Aorta (tissue), 5 donors: ENCODE data around the gene EMILIN2. TPM values are rescaled to one million over a fixed set of nuclear protein-coding genes. Genes with fewer than 3 reads are reported as not detected.

Experiments
- ATAC-seq: fragments of 200-7000 bp; cut with Tn5 transposase; one replicate; pipeline ENCODE4 v1.9.1; 2022; ENCODE audit warnings: moderate library complexity; ENCODE audit not compliant: low FRiP score
- DNase-seq, 2 donors: peaks; one replicate each; pipeline ENCODE4 v3.0.0-alpha.2; 2020
- H3K27ac ChIP-seq, 2 donors: one replicate each; pipeline ENCODE4 v1.5.1; 2013; ENCODE audit warnings: low read length in 2 of 2, mild to moderate bottlenecking in 2 of 2, moderate library complexity in 2 of 2, control low read depth in 1 of 2, inconsistent platforms in 1 of 2, low read depth in 1 of 2
- H3K27me3 ChIP-seq, 2 donors: one replicate each; pipeline ENCODE4 v1.6.1; 2013; ENCODE audit warnings: control low read depth in 1 of 2, low read length in 1 of 2, mild to moderate bottlenecking in 1 of 2, moderate library complexity in 1 of 2; ENCODE audit not compliant: insufficient read depth in 2 of 2, control insufficient read depth in 1 of 2
- H3K36me3 ChIP-seq, 2 donors: one replicate each; pipeline ENCODE4 v1.6.1; 2013; ENCODE audit warnings: control low read depth in 1 of 2, low read length in 1 of 2, mild to moderate bottlenecking in 1 of 2; ENCODE audit not compliant: insufficient read depth in 2 of 2, control insufficient read depth in 1 of 2
- H3K4me1 ChIP-seq, 2 donors: one replicate each; pipeline ENCODE4 v1.6.1; 2013; ENCODE audit warnings: low read length in 2 of 2, control low read depth in 1 of 2, mild to moderate bottlenecking in 1 of 2, moderate library complexity in 1 of 2; ENCODE audit not compliant: insufficient read depth in 2 of 2, control insufficient read depth in 1 of 2
- H3K4me3 ChIP-seq, 2 donors: one replicate each; pipeline ENCODE4 v1.5.1; 2013; ENCODE audit warnings: low read length in 2 of 2, control low read depth in 1 of 2, mild to moderate bottlenecking in 1 of 2
- H3K9me3 ChIP-seq: one replicate; pipeline ENCODE4 v1.6.1; 2013; ENCODE audit warnings: mild to moderate bottlenecking, low read length; ENCODE audit not compliant: control insufficient read depth
- WGBS, 2 donors: extraction: QIAGEN DNeasy Blood & Tissue Kit; methylation state at CpG; one replicate each; pipeline ENCODE4 v1.1.7; 2013; 5-methylcytosine and 5-hydroxymethylcytosine counted together
- intact Hi-C, 2 donors: fragments of 100-400 bp; cut with DNase I; formaldehyde crosslinking; loops; one replicate each; pipeline versions ENCODE4 v1.14.2 to v1.15.0; 2022
- polyA plus RNA-seq, 2 donors: library from polyadenylated mRNA; stranded (reverse); fragments of 200-250 nt; gene quantifications; one replicate each; pipeline ENCODE4 v1.2.3, GENCODE V29; 2013
- total RNA-seq, 2 donors: library from RNA; stranded (reverse); fragmentation: NEBNext Ultra II Directional; extraction: Animal tissue kit (Norgen Biotek cat#: 25700); gene quantifications; one replicate each; pipeline ENCODE4 v1.2.1, GENCODE V29; 2021
- donor health status: healthy with polysubstance abuse.
- donor health status: Bipolar disorder and iron deficiency.
- donor health status: DM: no; HTN: no; CAD: no.
- donor health status: DM: no; HTN: no; CAD: no.
- donor health status: DM: yes; HTN: yes; CAD: no.

EMILIN2 gene
- total and polyA plus RNA-seq, 4 donors = 1.1 to 34.5 (median 13.8) TPM

DNA sequence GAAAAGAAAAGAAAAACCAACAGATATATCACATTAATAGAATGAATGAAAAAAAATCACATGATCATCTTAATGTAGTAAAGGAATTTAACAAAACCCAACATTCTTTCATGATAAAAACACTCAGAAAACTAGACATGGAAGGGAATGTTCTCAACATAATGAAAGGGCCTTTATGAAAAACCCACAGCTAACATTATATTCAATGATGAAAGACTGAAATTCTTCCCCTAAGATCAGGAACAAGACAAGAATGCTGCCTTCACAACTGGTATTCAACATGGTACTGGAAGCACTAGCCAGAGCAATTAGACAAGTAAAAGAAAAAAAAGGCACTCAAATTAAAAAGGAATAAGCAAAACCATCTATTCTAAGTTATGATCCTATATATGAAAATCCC lies 28.5 kb upstream of the EMILIN2 start:
- no peak overlapping the region for H3K27ac ChIP-seq
- no peaks in the 10 kb centered on the region for H3K36me3 ChIP-seq
- no peak overlapping the region for H3K4me3 ChIP-seq
- intact Hi-C loops = no loop called here
- no peak for DNase-seq
- no peaks in the 10 kb centered on the region for H3K4me1 ChIP-seq
- H3K9me3 ChIP-seq = no peaks in the 10 kb centered on the region
- no peak for ATAC-seq
- no peaks in the 10 kb centered on the region for H3K27me3 ChIP-seq

DNA sequence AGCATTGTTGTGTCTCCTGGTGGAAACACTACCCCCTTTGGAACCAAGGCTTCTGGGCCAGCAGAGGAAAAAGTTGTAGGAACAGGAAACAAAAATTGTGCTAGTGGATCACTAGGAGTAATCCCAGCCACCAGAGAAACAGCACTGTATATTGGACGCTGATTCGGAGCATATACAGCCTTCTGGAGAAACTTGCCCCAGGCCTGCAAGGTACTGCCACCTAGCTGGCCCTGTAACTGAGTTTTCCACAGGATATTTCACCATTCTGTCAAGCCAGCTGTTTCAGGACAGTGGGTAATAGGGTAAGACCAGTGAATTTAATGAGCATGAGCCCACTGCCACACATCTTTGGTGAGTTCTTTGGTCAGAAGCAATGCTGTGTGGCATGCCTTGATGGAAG lies 25.1 kb upstream of the EMILIN2 start:
- no peak for ATAC-seq
- WGBS, 2 donors = 92 to 96% methylated on average over 2 of the region's 2 CpGs
- H3K27ac ChIP-seq = no peak overlapping the region
- DNase-seq = no peak
- H3K27me3 ChIP-seq = no peaks in the 10 kb centered on the region
- intact Hi-C loops = no loop called here
- no peaks in the 10 kb centered on the region for H3K9me3 ChIP-seq
- peaks cover 0 to 2% of the 10 kb centered on the region in 2 donors for H3K4me1 ChIP-seq
- no peak overlapping the region for H3K4me3 ChIP-seq
- no peaks in the 10 kb centered on the region for H3K36me3 ChIP-seq

DNA sequence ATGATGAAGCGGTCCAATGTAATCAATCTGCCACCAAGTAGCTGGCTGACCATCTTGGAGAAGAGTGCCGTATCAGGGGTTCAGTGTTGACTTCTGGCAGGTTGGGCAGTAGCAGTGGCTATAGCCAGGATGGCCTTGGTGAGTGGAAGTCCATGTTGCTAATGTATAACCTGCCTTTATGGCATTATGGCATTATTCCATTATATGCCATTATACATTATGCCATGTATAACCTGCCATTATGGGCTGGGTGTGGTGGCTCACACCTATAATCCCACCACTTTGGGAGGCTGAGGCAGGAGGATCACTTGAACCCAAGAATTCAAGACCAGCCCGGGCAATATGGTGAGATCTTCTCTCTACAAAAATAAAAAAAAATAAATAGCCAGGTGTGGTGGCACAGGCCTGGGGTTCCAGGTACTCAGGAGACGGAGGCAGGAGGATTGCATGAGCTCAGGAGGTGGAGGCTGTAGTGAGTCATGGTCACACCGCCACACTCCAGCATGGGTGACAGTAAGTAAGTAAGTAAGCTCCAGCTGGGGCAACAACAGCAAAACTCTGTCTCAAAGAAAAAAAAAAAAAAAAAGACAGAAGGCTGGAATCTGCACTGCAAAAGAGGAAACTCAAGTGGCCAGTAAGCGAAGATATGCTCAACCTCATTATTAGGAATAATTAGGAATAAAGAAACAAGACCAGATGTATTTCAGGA lies 24.4 kb upstream of the EMILIN2 start:
- intact Hi-C loops = no loop called here
- WGBS, 2 donors = 78 to 93% methylated on average over 6 of the region's 6 CpGs
- DNase-seq = no peak

DNA sequence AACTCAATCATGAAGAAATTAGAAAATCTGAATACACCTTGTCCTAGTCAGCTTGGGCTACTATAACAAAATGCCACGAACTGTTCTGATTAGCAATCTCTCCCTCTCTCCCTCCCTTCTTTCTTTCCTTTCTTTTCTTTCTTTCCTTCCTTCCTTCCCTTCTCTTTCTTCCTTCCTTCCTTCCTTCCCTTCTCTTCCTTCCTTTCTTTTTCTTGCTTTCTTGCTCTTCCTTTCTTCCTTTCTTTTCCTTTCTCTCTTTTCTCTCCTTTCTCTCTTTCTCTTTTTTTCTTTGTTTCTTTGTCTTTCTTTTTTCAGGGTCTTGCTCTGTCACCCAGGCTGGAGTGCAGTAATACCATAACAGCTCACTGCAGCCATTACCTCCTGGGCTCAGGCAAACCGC lies 23.6 kb upstream of the EMILIN2 start:
- H3K36me3 ChIP-seq = no peaks in the 10 kb centered on the region
- DNase-seq = no peak
- intact Hi-C loops = no loop called here
- no peak overlapping the region for H3K27ac ChIP-seq
- WGBS, 2 donors = 76 to 88% methylated on average over 2 of the region's 2 CpGs
- no peak overlapping the region for H3K4me3 ChIP-seq
- peaks cover 0 to 4% of the 10 kb centered on the region in 2 donors for H3K4me1 ChIP-seq
- no peaks in the 10 kb centered on the region for H3K9me3 ChIP-seq
- no peak for ATAC-seq
- no peaks in the 10 kb centered on the region for H3K27me3 ChIP-seq

More for the DNA sequence above, 24.4 kb upstream of the EMILIN2 start:
- H3K4me1 ChIP-seq = peaks cover 0 to 4% of the 10 kb centered on the region in 2 donors
- no peak overlapping the region for H3K4me3 ChIP-seq
- no peaks in the 10 kb centered on the region for H3K9me3 ChIP-seq
- no peaks in the 10 kb centered on the region for H3K27me3 ChIP-seq
- no peak overlapping the region for H3K27ac ChIP-seq
- no peaks in the 10 kb centered on the region for H3K36me3 ChIP-seq
- no peak for ATAC-seq

DNA sequence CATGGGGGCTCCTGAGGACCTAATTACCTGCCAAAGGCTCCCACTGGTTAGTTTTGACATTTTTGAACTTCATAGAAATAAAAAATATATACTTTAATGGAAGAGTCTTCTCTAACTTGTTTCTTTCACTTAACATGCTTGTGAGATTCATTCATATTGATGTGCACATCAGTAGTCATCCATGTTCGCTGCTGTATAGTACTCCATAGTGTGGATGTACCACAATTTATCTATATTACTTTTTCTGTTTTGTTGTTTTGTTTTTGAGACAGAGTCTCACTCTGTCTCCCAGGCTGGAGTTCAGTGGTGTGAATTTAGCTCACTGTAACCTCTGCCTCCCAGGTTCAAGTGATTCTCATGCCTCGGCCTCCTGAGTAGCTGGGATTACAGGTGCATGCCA lies 22.8 kb upstream of the EMILIN2 start:
- Histone ChIP-seq H3K27ac (no peak overlapping the region), H3K4me3 (no peak overlapping the region), H3K27me3 (no peaks in the 10 kb centered on the region), H3K4me1 (peaks cover 0 to 4% of the 10 kb centered on the region in 2 donors), H3K36me3 (no peaks in the 10 kb centered on the region), H3K9me3 (no peaks in the 10 kb centered on the region)
- intact Hi-C loops = no loop called here
- DNase-seq (no peak), ATAC-seq (no peak)
- 96 to 99% methylated on average over 2 of the region's 2 CpGs for WGBS, 2 donors

DNA sequence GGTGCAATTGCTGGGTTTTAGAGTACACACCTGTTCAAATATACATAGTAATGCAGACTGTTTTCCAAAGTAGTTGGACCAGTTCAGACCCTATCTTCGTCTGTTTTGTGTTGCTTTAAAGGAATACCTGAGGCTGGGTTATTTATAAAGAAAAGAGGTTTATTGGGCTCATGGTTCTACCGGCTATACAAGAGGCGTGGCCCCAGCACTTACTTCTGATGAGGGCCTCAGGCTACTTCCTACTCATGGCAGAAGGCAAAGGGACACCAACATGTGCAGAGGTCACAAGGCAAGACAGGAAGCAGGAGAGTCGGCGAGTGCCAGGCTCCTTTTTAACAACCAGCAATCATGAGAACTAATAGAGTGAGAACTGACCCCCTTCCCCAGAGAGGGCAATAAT lies 21.9 kb upstream of the EMILIN2 start:
- intact Hi-C loops = no loop called here
- peaks cover 0 to 4% of the 10 kb centered on the region in 2 donors for H3K4me1 ChIP-seq
- no peaks in the 10 kb centered on the region for H3K9me3 ChIP-seq
- H3K27me3 ChIP-seq = no peaks in the 10 kb centered on the region
- H3K36me3 ChIP-seq = no peaks in the 10 kb centered on the region
- ATAC-seq (no peak), DNase-seq (no peak)
- WGBS, 2 donors = 86 to 91% methylated on average over 5 of the region's 5 CpGs
- H3K4me3 ChIP-seq = no peak overlapping the region
- H3K27ac ChIP-seq = no peak overlapping the region

DNA sequence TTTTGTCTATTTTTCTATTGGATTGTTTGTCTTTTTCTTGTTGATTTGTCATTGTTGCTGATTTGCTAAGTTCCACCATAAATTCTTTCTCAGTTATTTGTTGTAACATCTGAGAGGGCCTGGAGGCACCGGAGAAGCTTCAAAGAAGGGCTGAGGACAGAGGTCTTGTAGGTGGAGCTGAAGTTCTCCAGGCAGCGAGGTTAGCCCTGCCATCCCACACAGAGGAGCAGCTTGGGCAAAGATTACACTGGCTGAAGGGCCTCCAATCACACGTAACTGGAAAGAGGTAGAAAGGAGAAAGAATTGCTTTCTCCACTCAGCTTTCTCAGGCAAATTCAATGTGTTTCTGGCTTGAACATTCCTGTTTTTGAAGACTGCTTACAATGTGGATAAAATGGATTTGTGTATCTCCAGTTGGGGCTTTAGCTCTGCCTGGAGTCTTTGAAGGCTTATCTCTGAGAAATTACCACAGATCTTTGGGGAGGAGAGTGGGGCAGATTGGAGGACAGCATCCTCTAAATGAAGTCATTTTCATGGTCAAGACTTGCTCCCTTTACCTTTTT lies 21.1 kb upstream of the EMILIN2 start:
- H3K4me1 ChIP-seq = peaks cover 0 to 4% of the 10 kb centered on the region in 2 donors
- intact Hi-C loops = no loop called here
- H3K27ac ChIP-seq = no peak overlapping the region
- no peaks in the 10 kb centered on the region for H3K27me3 ChIP-seq
- DNase-seq = no peak
- H3K36me3 ChIP-seq = no peaks in the 10 kb centered on the region
- ATAC-seq = no peak
- H3K9me3 ChIP-seq = no peaks in the 10 kb centered on the region
- no peak overlapping the region for H3K4me3 ChIP-seq
- 94 to 97% methylated on average over 3 of the region's 3 CpGs for WGBS, 2 donors

DNA sequence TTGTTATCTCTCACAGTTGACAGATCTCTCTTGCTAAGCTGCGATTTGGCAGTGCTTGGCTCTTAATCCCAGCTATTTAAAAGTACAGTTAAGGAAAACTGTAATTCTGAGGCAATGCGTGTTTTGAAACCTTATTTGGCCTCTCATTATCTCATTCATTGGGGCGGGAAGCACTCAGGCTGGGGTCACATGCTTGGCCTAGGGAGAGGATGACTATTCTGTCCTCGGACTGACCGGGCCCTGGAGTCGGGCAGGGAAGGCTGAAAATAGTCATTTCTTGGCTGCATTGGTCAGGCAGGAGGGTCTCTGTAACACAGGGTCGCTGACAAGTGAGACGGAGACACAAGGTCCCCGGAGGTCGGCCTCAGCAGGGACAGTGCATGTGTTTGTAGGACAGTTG lies 20.2 kb upstream of the EMILIN2 start:
- DNase-seq (peak in 1 of 2 donors; percentile 64), ATAC-seq (peak; percentile 56)
- intact Hi-C loops = no loop called here

DNA sequence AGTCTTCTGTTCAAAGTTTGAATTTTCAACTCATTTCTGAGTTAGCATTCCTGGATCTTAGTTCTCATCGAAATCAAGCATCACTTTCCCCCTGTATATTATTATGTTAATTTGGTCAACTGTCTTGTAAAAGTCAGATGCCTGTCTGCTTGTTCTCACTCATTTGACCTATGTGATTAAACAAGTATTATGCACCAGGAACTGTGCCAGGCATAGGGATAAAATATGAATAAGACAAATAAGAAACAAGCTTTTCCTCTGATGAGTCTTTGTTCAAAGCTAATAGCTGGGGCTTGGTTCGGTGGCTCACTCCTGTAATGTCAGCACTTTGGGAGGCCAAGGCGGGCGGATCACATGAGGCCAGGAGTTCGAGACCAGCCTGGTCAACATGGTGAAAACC lies 19.7 kb upstream of the EMILIN2 start:
- ATAC-seq (no peak), DNase-seq (no peak)
- intact Hi-C loops = no loop called here
- H3K36me3 ChIP-seq = no peaks in the 10 kb centered on the region
- H3K4me3 ChIP-seq = no peak overlapping the region
- 81 to 87% methylated on average over 5 of the region's 5 CpGs for WGBS, 2 donors
- H3K27me3 ChIP-seq = no peaks in the 10 kb centered on the region
- no peak overlapping the region for H3K27ac ChIP-seq
- H3K9me3 ChIP-seq = no peaks in the 10 kb centered on the region
- H3K4me1 ChIP-seq = peaks cover 0 to 4% of the 10 kb centered on the region in 2 donors

More for the DNA sequence above, 20.2 kb upstream of the EMILIN2 start:
- peak overlapping the region in 1 of 2 donors; percentile 23 for H3K27ac ChIP-seq
- no peaks in the 10 kb centered on the region for H3K36me3 ChIP-seq
- peaks cover 0 to 4% of the 10 kb centered on the region in 2 donors for H3K4me1 ChIP-seq
- H3K9me3 ChIP-seq = no peaks in the 10 kb centered on the region
- H3K27me3 ChIP-seq = no peaks in the 10 kb centered on the region
- 14 to 17% methylated on average over 10 of the region's 10 CpGs for WGBS, 2 donors
- H3K4me3 ChIP-seq = no peak overlapping the region
